GM12878 (cell line): ENCODE measurements around the gene MBD5. TPM values are rescaled to one million over a fixed set of nuclear protein-coding genes. Genes with fewer than 3 reads are reported as not detected.

Source experiments
- ATAC-seq: fragments of 200-7000 bp; cut with Tn5 transposase; 3 replicates; pipeline ENCODE4 v1.9.1; 2020; ENCODE audit warnings: mild to moderate bottlenecking, moderate library complexity
- BruUV-seq: library from RNA; stranded (reverse); fragments of 400-500 nt; replicated peaks from 2 replicates; lab custom pipeline; 2021; lab: Mats Ljungman, UMichigan
- CTCF ChIA-PET: fragments of 300-600 bp; sonication (Branson Sonifier 250); formaldehyde crosslinking; extraction: SDS; loops from one replicate; lab custom pipeline; 2021; ENCODE audit warnings: inconsistent platforms; lab: Yijun Ruan, JAX
- POLR2A ChIA-PET: fragments of 350-600 bp; formaldehyde crosslinking; extraction: SDS; loops from one replicate; lab custom pipeline; 2021; ENCODE audit warnings: inconsistent platforms; lab: Charles Lee
- RAD21 ChIA-PET: fragments of 300-600 bp; sonication (Branson Sonifier 250); formaldehyde crosslinking; loops from one replicate; lab custom pipeline; 2023; ENCODE audit warnings: antibody characterized with exemption; ENCODE audit not compliant: unreplicated experiment; lab: Charles Lee
- SMC1A ChIA-PET: fragments of 300-600 bp; sonication (Branson Sonifier 250); formaldehyde crosslinking; loops from one replicate; lab custom pipeline; 2023; ENCODE audit not compliant: unreplicated experiment, uncharacterized antibody; lab: Charles Lee
- DNase-seq: peaks from one replicate; pipeline ENCODE4 v3.0.0-alpha.2; 2011; ENCODE audit warnings: low read depth, low spot score
- FAIRE-seq: peaks from 3 replicates; lab custom pipeline; 2011; peaks lifted over from hg19 to GRCh38; lab: Jason Lieb, UNC
- H2AFZ ChIP-seq: 2 replicates; pipeline ENCODE4 v1.6.0; 2011; ENCODE audit warnings: low read depth, low read length, control low read depth; ENCODE audit not compliant: control insufficient read depth
- H3K27ac ChIP-seq: 2 replicates; pipeline ENCODE4 v1.5.1; 2011; ENCODE audit warnings: control low read depth; ENCODE audit not compliant: control insufficient read depth, insufficient read depth
- H3K27me3 ChIP-seq, 2 experiments: replicated peaks in 1 of 2; 2 replicates each; pipeline versions ENCODE4 v1.6.0 to v1.6.1; 2011; ENCODE audit warnings: low read length in 1 of 2; ENCODE audit not compliant: control insufficient read depth in 2 of 2, insufficient read depth in 2 of 2
- H3K36me3 ChIP-seq, 2 experiments: 2 replicates each; pipeline ENCODE4 v1.5.1; 2011; ENCODE audit warnings: low read length in 1 of 2; ENCODE audit not compliant: control insufficient read depth in 2 of 2, insufficient read depth in 2 of 2
- H3K4me1 ChIP-seq: 2 replicates; pipeline ENCODE4 v1.6.1; 2011; ENCODE audit warnings: mild to moderate bottlenecking, low read length, moderate library complexity, mixed read lengths; ENCODE audit not compliant: control insufficient read depth, insufficient read depth
- H3K4me2 ChIP-seq: 2 replicates; pipeline ENCODE4 v1.6.0; 2011; ENCODE audit warnings: control low read depth; ENCODE audit not compliant: control insufficient read depth, insufficient read depth
- H3K4me3 ChIP-seq: fragments of 200-600 bp; sonication (generic); 2 replicates; pipeline ENCODE4 v1.5.1; 2016
- H3K79me2 ChIP-seq: 2 replicates; pipeline ENCODE4 v1.6.0; 2011; ENCODE audit warnings: low read length; ENCODE audit not compliant: control insufficient read depth, insufficient read depth
- H3K9ac ChIP-seq: 2 replicates; pipeline ENCODE4 v1.8.0; 2011; ENCODE audit warnings: low read length, control low read depth, mixed read lengths; ENCODE audit not compliant: control insufficient read depth, insufficient read depth
- H3K9me3 ChIP-seq: replicated peaks from 3 replicates; pipeline ENCODE4 v1.5.1; 2011; ENCODE audit warnings: mild to moderate bottlenecking, low read length; ENCODE audit not compliant: control insufficient read depth, insufficient read depth
- H4K20me1 ChIP-seq: 2 replicates; pipeline ENCODE4 v1.6.0; 2011; ENCODE audit not compliant: control insufficient read depth, insufficient read depth
- ATF7 ChIP-seq: fragments of 450-650 bp; IDR thresholded peaks from 2 replicates; pipeline ENCODE4 v1.6.1; 2016; ENCODE audit warnings: low read depth, mild to moderate bottlenecking
- ETV6 ChIP-seq, 2 experiments: fragments of 450-650 bp in 1 of 2; IDR thresholded peaks in 1 of 2; conservative IDR thresholded peaks in 1 of 2; 2 replicates each; pipeline ENCODE4 v1.6.1; 2014; ENCODE audit warnings: antibody characterized with exemption in 1 of 2, borderline replicate concordance in 1 of 2, low read depth in 1 of 2, mild to moderate bottlenecking in 1 of 2, moderate library complexity in 1 of 2
- IRF4 ChIP-seq: IDR thresholded peaks from 2 replicates; pipeline ENCODE4 v1.6.1; 2011; ENCODE audit warnings: low read depth, low read length
- MEF2A ChIP-seq: IDR thresholded peaks from 2 replicates; pipeline ENCODE4 v1.6.1; 2011; ENCODE audit warnings: low read depth, mild to moderate bottlenecking, low read length, moderate library complexity; ENCODE audit not compliant: insufficient read depth
- ZBED1 ChIP-seq: IDR thresholded peaks from 2 replicates; pipeline ENCODE4 v1.6.1; 2016; ENCODE audit warnings: borderline replicate concordance
- ZNF24 ChIP-seq: fragments of 450-650 bp; IDR thresholded peaks from 2 replicates; pipeline ENCODE4 v1.6.1; 2017; ENCODE audit warnings: antibody characterized with exemption, mild to moderate bottlenecking
- ZNF622 ChIP-seq: fragments of 450-650 bp; IDR thresholded peaks from 2 replicates; pipeline ENCODE4 v1.6.1; 2017; ENCODE audit warnings: mild to moderate bottlenecking, inconsistent platforms
- WGBS: methylation state at CpG from one replicate; pipeline ENCODE4 v1.1.6; 2016; ENCODE audit warnings: low lambda C conversion rate; ENCODE audit not compliant: insufficient replicate concordance, insufficient coverage; ENCODE audit errors: missing lambda C conversion rate; 5-methylcytosine and 5-hydroxymethylcytosine counted together
- in situ Hi-C: fragments of 300-500 bp; cut with MboI; formaldehyde crosslinking; loops from 9 replicates; pipeline ENCODE4 v1.14.3; 2018; ENCODE audit warnings: mixed read lengths
- intact Hi-C: fragments of 100-400 bp; cut with micrococcal nuclease; formaldehyde crosslinking; loops from one replicate; pipeline ENCODE4 v1.14.2; 2022; ENCODE audit not compliant: unreplicated experiment
- polyA plus RNA-seq, 11 experiments: library from polyadenylated mRNA; depleted of rRNA in 4 of 11; unstranded in 6 of 11; stranded (reverse) in 5 of 11; fragments of >200 nt; fragmentation: Nextera tagmentation in 4 of 11; fragmentation: Illumina TruSeq in 1 of 11; extraction: Ambion mirVana in 4 of 11; extraction: Trizol in 1 of 11; gene quantifications; 1 replicate in 1 of 11; 2 replicates in 10 of 11; pipeline versions ENCODE4 v1.2.1 to v1.2.3, GENCODE V29; 2011 to 2016; ENCODE audit warnings: inconsistent platforms in 2 of 11, missing spikeins in 2 of 11, low read depth in 1 of 11
- total RNA-seq, 4 experiments: library from RNA; depleted of rRNA in 3 of 4; stranded (reverse); fragments of >200 nt in 3 of 4; fragmentation: Illumina TruSeq in 1 of 4; extraction: Trizol in 1 of 4; gene quantifications; 2 replicates each; pipeline versions ENCODE4 v1.2.1 to v1.2.3, GENCODE V29; 2013 to 2021
- TF ChIP-seq, protein P1 (sequence below): IDR thresholded peaks from 2 replicates; pipeline ENCODE4 v1.6.1; 2012; ENCODE audit warnings: low read depth, low read length, improper control_type of control experiment
- TF ChIP-seq, protein P2 (sequence below): IDR thresholded peaks from 2 replicates; pipeline ENCODE4 v1.6.1; 2012; ENCODE audit warnings: low read depth, low read length, improper control_type of control experiment
- TF ChIP-seq, protein P3 (sequence below): fragments of 450-650 bp; IDR thresholded peaks from 2 replicates; pipeline ENCODE4 v1.6.1; 2016; ENCODE audit warnings: mild to moderate bottlenecking
- TF ChIP-seq, protein P4 (sequence below): fragments of 450-650 bp; IDR thresholded peaks from 2 replicates; pipeline ENCODE4 v1.6.1; 2017; ENCODE audit warnings: mild to moderate bottlenecking, moderate library complexity
- TF ChIP-seq, protein P5 (sequence below): IDR thresholded peaks from 2 replicates; pipeline ENCODE4 v1.6.1; 2012; ENCODE audit warnings: improper control_type of control experiment, low read depth, low read length; ENCODE audit not compliant: insufficient replicate concordance

MBD5 gene
- total and polyA plus RNA-seq, 10 of the 15 experiments (the other 5 are each of a cell fraction or from before 2014, with no cell fraction given): 7.4 to 58.0 (median 21.2) TPM

DNA sequence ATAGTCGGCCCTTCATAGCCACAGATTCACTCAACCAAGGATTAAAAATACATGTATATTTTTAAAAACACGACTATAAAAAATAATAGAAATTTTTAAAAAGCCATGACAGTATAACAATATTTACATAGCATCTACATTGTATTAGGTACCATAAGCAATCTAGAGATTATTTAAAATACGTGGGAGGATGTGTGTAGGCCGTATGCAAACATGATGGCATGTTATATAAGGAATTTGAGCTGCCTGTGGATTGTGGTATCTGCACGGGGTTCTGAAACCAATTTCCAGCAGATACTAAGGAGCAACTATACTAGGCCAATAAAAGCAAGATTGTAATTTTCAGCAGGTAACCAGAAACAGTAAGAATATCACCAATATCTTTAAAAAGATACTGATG, 6.3 kb upstream of the MBD5 start:
- in situ Hi-C loops (no loop called here), intact Hi-C loops (no loop called here)
- Histone ChIP-seq H3K36me3 (no peaks in the 10 kb centered on the region), H3K4me1 (no peaks in the 10 kb centered on the region), H3K4me2 (peak overlapping the region; percentile 25; the same call in 1 of the 2 replicates), H3K79me2 (peaks cover 83% of the 10 kb centered on the region), H3K27me3 (no peaks in the 10 kb centered on the region), H3K9me3 (peaks cover 11% of the 10 kb centered on the region), H3K27ac (no peak overlapping the region), H4K20me1 (no peaks in the 10 kb centered on the region), H2AFZ (no peak overlapping the region), H3K9ac (no peak overlapping the region), H3K4me3 (no peak overlapping the region)
- ChIA-PET POLR2A (interaction anchor here (0.6 kb wide), 2 partner anchors 38 to 621 kb away, joined by 4 to 7 read pairs; no protein-coding TSS in a partner anchor), CTCF (interaction anchor here (0.6 to 3.0 kb wide), 3 partner anchors 8 to 494 kb away, joined by 3 to 11 read pairs (median 3); no protein-coding TSS in a partner anchor), SMC1A (interaction anchor here (0.6 to 1.5 kb wide), 4 partner anchors 8 to 37 kb away, joined by 3 to 6 read pairs (median 4); no protein-coding TSS in a partner anchor), RAD21 (interaction anchor here (1.3 kb wide), 1 partner anchor 494 kb away, joined by 5 read pairs; no protein-coding TSS in a partner anchor)
- DNase-seq (no peak), FAIRE-seq (no peak), ATAC-seq (no peak)
- 55% methylated on average over 5 of the region's 5 CpGs for WGBS
- no TSS peak for BruUV-seq
- no peak for TF ChIP-seq ATF7
- no peak for TF ChIP-seq ZNF622
- TF ChIP-seq, protein P1, sequence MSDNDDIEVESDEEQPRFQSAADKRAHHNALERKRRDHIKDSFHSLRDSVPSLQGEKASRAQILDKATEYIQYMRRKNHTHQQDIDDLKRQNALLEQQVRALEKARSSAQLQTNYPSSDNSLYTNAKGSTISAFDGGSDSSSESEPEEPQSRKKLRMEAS: no peak
- TF ChIP-seq, protein P2, sequence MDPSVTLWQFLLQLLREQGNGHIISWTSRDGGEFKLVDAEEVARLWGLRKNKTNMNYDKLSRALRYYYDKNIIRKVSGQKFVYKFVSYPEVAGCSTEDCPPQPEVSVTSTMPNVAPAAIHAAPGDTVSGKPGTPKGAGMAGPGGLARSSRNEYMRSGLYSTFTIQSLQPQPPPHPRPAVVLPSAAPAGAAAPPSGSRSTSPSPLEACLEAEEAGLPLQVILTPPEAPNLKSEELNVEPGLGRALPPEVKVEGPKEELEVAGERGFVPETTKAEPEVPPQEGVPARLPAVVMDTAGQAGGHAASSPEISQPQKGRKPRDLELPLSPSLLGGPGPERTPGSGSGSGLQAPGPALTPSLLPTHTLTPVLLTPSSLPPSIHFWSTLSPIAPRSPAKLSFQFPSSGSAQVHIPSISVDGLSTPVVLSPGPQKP: no peak
- TF ChIP-seq ZBED1: no peak
- TF ChIP-seq ETV6 (conservative IDR thresholded peaks at IDR 0.05 in 1 of 2, IDR thresholded peaks at IDR 0.05 in 1 of 2; ENCODE audit: borderline replicate concordance in 1 of 2, low read depth in 1 of 2): no peak
- TF ChIP-seq, protein P3, sequence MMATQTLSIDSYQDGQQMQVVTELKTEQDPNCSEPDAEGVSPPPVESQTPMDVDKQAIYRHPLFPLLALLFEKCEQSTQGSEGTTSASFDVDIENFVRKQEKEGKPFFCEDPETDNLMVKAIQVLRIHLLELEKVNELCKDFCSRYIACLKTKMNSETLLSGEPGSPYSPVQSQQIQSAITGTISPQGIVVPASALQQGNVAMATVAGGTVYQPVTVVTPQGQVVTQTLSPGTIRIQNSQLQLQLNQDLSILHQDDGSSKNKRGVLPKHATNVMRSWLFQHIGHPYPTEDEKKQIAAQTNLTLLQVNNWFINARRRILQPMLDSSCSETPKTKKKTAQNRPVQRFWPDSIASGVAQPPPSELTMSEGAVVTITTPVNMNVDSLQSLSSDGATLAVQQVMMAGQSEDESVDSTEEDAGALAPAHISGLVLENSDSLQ: no peak
- TF ChIP-seq, protein P4, sequence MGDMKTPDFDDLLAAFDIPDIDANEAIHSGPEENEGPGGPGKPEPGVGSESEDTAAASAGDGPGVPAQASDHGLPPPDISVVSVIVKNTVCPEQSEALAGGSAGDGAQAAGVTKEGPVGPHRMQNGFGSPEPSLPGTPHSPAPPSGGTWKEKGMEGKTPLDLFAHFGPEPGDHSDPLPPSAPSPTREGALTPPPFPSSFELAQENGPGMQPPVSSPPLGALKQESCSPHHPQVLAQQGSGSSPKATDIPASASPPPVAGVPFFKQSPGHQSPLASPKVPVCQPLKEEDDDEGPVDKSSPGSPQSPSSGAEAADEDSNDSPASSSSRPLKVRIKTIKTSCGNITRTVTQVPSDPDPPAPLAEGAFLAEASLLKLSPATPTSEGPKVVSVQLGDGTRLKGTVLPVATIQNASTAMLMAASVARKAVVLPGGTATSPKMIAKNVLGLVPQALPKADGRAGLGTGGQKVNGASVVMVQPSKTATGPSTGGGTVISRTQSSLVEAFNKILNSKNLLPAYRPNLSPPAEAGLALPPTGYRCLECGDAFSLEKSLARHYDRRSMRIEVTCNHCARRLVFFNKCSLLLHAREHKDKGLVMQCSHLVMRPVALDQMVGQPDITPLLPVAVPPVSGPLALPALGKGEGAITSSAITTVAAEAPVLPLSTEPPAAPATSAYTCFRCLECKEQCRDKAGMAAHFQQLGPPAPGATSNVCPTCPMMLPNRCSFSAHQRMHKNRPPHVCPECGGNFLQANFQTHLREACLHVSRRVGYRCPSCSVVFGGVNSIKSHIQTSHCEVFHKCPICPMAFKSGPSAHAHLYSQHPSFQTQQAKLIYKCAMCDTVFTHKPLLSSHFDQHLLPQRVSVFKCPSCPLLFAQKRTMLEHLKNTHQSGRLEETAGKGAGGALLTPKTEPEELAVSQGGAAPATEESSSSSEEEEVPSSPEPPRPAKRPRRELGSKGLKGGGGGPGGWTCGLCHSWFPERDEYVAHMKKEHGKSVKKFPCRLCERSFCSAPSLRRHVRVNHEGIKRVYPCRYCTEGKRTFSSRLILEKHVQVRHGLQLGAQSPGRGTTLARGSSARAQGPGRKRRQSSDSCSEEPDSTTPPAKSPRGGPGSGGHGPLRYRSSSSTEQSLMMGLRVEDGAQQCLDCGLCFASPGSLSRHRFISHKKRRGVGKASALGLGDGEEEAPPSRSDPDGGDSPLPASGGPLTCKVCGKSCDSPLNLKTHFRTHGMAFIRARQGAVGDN: no peak
- TF ChIP-seq, protein P5, sequence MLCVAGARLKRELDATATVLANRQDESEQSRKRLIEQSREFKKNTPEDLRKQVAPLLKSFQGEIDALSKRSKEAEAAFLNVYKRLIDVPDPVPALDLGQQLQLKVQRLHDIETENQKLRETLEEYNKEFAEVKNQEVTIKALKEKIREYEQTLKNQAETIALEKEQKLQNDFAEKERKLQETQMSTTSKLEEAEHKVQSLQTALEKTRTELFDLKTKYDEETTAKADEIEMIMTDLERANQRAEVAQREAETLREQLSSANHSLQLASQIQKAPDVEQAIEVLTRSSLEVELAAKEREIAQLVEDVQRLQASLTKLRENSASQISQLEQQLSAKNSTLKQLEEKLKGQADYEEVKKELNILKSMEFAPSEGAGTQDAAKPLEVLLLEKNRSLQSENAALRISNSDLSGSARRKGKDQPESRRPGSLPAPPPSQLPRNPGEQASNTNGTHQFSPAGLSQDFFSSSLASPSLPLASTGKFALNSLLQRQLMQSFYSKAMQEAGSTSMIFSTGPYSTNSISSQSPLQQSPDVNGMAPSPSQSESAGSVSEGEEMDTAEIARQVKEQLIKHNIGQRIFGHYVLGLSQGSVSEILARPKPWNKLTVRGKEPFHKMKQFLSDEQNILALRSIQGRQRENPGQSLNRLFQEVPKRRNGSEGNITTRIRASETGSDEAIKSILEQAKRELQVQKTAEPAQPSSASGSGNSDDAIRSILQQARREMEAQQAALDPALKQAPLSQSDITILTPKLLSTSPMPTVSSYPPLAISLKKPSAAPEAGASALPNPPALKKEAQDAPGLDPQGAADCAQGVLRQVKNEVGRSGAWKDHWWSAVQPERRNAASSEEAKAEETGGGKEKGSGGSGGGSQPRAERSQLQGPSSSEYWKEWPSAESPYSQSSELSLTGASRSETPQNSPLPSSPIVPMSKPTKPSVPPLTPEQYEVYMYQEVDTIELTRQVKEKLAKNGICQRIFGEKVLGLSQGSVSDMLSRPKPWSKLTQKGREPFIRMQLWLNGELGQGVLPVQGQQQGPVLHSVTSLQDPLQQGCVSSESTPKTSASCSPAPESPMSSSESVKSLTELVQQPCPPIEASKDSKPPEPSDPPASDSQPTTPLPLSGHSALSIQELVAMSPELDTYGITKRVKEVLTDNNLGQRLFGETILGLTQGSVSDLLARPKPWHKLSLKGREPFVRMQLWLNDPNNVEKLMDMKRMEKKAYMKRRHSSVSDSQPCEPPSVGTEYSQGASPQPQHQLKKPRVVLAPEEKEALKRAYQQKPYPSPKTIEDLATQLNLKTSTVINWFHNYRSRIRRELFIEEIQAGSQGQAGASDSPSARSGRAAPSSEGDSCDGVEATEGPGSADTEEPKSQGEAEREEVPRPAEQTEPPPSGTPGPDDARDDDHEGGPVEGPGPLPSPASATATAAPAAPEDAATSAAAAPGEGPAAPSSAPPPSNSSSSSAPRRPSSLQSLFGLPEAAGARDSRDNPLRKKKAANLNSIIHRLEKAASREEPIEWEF: no peak
- TF ChIP-seq IRF4: no peak
- TF ChIP-seq ZNF24: no peak
- no peak for TF ChIP-seq MEF2A
